IPS-15b (cell line): ENCODE measurements around the gene ANG.
"Not testable (repeated sequence)": the region's sequence is repeated elsewhere in the genome, so short reads cannot be mapped to it uniquely, and the experiment has no call there.

Experiments
- H3K27me3 ChIP-seq: one replicate; pipeline ENCODE4 v1.6.1; 2013; ENCODE audit warnings: low read length; ENCODE audit not compliant: control insufficient read depth, insufficient read depth
- H3K36me3 ChIP-seq: one replicate; pipeline ENCODE4 v1.6.1; 2013; ENCODE audit warnings: low read length; ENCODE audit not compliant: control insufficient read depth, insufficient read depth
- H3K4me1 ChIP-seq: one replicate; pipeline ENCODE4 v1.6.1; 2013; ENCODE audit warnings: mild to moderate bottlenecking, low read length; ENCODE audit not compliant: control insufficient read depth, insufficient read depth
- H3K4me3 ChIP-seq: one replicate; pipeline ENCODE4 v1.5.1; 2013; ENCODE audit warnings: low read depth, low read length
- H3K9ac ChIP-seq: one replicate; pipeline ENCODE4 v1.6.1; 2013; ENCODE audit warnings: low read depth, mild to moderate bottlenecking, low read length
- H3K9me3 ChIP-seq: one replicate; pipeline ENCODE4 v1.6.1; 2013; ENCODE audit warnings: mild to moderate bottlenecking, low read length; ENCODE audit not compliant: control insufficient read depth, insufficient read depth

ANG gene

DNA sequence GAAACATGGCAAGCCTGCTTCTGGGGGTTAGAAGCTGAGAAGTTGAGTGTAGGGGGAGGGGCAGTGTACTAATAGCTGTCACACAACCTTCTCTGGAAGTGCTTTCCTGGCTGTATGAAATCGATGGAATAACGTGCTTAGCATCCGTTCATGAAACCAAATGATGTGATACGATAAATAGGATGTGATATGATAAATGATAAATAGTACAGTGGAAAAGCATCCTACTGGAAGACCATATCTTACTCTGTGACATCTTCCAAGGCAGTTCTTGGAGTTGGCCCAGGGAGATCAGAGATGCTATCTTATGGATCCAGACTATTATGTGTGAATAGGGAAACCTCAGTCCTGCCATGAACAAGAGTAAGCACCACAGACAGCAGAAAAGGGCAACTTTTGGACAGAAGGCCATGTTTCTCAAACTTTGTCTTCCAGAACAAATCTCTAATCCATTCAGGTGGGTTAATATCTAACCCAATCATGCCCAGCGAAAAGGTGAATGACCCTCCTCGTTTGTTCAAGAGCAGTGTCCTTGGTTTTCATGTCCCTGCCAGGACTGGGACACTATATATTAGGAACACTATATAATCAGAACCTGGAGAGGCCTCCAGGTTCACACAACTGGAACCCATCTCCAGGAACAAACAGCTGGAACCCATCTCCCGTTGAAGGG is at the start of gene ANG:
Gene ANG, plus strand, starts transcription at position 598 of the 673 bp plus-strand sequence. CDS start 4,801 bp downstream, outside the sequence.
- Histone ChIP-seq H3K9ac (no peak within 1 kb of the TSS), H3K4me3 (no peak within 1 kb of the TSS), H3K27me3 (no peaks in the 10 kb centered on the region), H3K9me3 (no peaks in the 10 kb centered on the region), H3K36me3 (no peaks in the 10 kb centered on the region), H3K4me1 (no peaks in the 10 kb centered on the region)

GRCh38 chr14:20641591-20641990 is 47.0 kb upstream of the ANG start, which contains the start of gene OR6S1:
Gene OR6S1 (minus strand): TSS chr14:20641691. CDS start chr14:20641691, 0 bp downstream.
- Histone ChIP-seq H3K27me3 (peaks cover 14% of the 10 kb centered on the region), H3K9me3 (no peaks in the 10 kb centered on the region), H3K4me3 (no peak within 1 kb of the TSS), H3K9ac (no peak within 1 kb of the TSS), H3K36me3 (no peaks in the 10 kb centered on the region), H3K4me1 (no peaks in the 10 kb centered on the region)

GRCh38 chr14:20642182-20642581 is 46.4 kb upstream of the ANG start:
- no peaks in the 10 kb centered on the region for H3K36me3 ChIP-seq
- no peaks in the 10 kb centered on the region for H3K4me1 ChIP-seq
- H3K4me3 ChIP-seq: no peak overlapping the region
- H3K9me3 ChIP-seq: no peaks in the 10 kb centered on the region
- peaks cover 14% of the 10 kb centered on the region for H3K27me3 ChIP-seq
- H3K9ac ChIP-seq: no peak overlapping the region

GRCh38 chr14:20642755-20643154 is 45.8 kb upstream of the ANG start:
- not testable (repeated sequence) for H3K36me3 ChIP-seq, H3K9ac ChIP-seq, H3K4me3 ChIP-seq, H3K9me3 ChIP-seq, H3K4me1 ChIP-seq
- peaks cover 14% of the 10 kb centered on the region for H3K27me3 ChIP-seq

- Histone ChIP-seq H3K9me3 (no peaks in the 10 kb centered on the region), H3K27me3 (peaks cover 14% of the 10 kb centered on the region), H3K4me1 (no peaks in the 10 kb centered on the region), H3K4me3 (no peak overlapping the region), H3K9ac (no peak overlapping the region), H3K36me3 (no peaks in the 10 kb centered on the region)
Observed at GRCh38 chr14:20644520-20644919, 44.0 kb upstream of the ANG start.

DNA sequence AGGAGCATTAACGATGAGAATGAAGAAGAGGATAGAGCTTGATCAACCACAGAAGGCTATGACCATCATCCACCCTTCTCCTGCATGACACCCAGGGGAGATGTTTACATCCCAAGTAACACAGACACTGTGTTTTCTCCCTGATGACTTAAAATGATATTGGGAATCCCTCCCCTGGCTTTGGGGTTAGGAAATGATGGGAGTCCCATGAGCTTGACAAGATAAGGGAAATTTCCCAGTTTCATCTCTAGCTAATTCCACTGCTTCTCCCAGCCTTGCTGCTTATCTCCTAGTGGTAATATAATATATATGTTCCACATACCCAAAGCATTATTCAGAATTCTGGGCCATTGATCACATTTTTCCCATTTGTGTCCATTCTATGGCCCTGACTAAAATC is 43.1 kb upstream of the ANG start:
- Histone ChIP-seq H3K4me3 (no peak overlapping the region), H3K36me3 (no peaks in the 10 kb centered on the region), H3K9me3 (no peaks in the 10 kb centered on the region), H3K27me3 (peaks cover 14% of the 10 kb centered on the region), H3K4me1 (no peaks in the 10 kb centered on the region), H3K9ac (no peak overlapping the region)

GRCh38 chr14:20652996-20653975 is 35.3 kb upstream of the ANG start:
- Histone ChIP-seq H3K27me3 (peaks cover 28% of the 10 kb centered on the region), H3K4me3 (peak overlapping the region; percentile 66)

DNA sequence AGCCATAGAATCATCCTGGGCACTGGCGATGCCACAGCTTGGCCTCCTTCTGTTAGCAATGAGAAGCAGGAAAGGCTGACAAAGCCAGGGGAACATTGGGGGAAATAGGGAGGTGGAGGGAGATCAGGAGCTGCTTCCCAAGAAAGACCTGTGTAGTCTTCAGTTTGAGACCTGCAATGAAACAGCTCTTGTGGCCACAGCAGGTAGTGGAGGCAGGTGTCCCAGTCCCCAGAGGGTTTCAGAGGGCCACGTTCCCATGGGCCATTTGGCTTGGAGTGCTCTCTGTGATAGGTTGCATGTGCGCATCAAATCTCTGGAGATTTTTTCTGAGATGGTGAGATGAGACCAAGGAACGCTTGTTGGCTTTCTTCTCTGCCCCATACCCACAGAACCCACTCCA is 32.7 kb upstream of the ANG start:
- Histone ChIP-seq H3K4me1 (peaks cover 2% of the 10 kb centered on the region), H3K36me3 (no peaks in the 10 kb centered on the region), H3K27me3 (peaks cover 44% of the 10 kb centered on the region), H3K9me3 (no peaks in the 10 kb centered on the region), H3K4me3 (no peak overlapping the region), H3K9ac (no peak overlapping the region)

More at GRCh38 chr14:20652996-20653975, 35.3 kb upstream of the ANG start:
- Histone ChIP-seq H3K4me1 (peaks cover 2% of the 10 kb centered on the region), H3K9ac (no peak overlapping the region), H3K36me3 (no peaks in the 10 kb centered on the region), H3K9me3 (no peaks in the 10 kb centered on the region)

GRCh38 chr14:20656274-20656673 is 32.3 kb upstream of the ANG start:
- Histone ChIP-seq H3K4me3 (no peak overlapping the region), H3K27me3 (peaks cover 44% of the 10 kb centered on the region), H3K36me3 (no peaks in the 10 kb centered on the region), H3K9ac (no peak overlapping the region), H3K9me3 (no peaks in the 10 kb centered on the region), H3K4me1 (peaks cover 2% of the 10 kb centered on the region)

DNA sequence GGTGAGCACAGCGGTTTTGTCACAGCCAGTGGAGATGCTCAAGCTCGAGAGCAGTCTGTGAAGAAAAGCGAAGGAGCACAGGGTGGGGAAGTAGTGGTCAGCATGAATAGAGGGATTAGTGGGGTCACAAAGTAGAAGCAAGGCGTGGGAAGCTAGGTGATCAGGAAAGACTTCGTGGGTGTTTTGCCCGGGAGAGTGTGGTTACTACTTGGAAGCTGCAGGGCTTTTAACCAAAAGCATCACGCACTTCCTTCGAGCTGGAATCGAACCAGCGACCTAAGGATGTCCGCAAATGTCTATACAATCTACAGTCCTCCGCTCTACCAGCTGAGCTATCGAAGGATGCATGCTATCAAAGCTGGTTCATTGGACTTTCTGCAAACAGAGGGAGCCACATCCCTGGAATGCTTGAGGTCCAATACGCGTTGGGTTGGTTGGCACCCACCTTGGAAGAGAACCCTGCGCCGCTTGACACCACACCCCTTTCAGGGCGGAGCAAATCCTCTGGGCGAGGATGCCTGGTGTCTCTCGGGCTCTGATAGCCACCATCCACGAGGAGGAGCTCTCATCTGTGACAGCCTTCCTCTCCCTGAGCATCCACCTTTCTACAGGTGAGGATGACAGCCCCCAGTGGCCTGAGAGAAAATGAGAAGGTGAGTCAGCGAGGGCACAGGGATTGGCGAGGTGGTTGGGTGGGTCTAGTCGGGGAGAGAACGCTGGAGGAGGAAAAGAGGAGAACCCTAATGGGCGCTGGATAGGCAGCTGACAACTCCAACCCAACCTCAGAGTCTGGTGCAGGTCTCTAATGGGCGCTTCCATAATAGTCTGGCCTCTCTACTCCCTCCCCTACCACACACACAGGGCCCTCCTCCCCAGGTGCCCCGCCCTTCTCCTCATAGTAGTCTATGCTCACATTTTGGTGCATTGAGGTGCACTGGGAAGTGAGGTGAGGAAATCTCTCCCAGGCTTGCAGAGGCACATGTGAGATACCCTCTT is 31.1 kb upstream of the ANG start:
- Histone ChIP-seq H3K9me3 (no peaks in the 10 kb centered on the region), H3K36me3 (no peaks in the 10 kb centered on the region), H3K27me3 (peaks cover 44% of the 10 kb centered on the region), H3K9ac (no peak overlapping the region), H3K4me1 (peaks cover 2% of the 10 kb centered on the region), H3K4me3 (peak overlapping the region; percentile 64)

- Histone ChIP-seq H3K36me3 (no peaks in the 10 kb centered on the region), H3K4me3 (peak overlapping the region; percentile 64), H3K9me3 (no peaks in the 10 kb centered on the region), H3K27me3 (peaks cover 44% of the 10 kb centered on the region), H3K4me1 (peaks cover 2% of the 10 kb centered on the region), H3K9ac (no peak overlapping the region)
Observed at GRCh38 chr14:20658246-20658645, 30.3 kb upstream of the ANG start.
